Fibroblast of lung (primary cell): Measurements from ENCODE around the gene CALHM1. TPM values are rescaled to one million over a fixed set of nuclear protein-coding genes. Genes with fewer than 3 reads are reported as not detected.

ENCODE experiments used
- DNase-seq, 2 donors: peaks; one replicate each; pipeline versions ENCODE4 v3.0.0 to v3.0.0-alpha.2; 2010; ENCODE audit warnings: low read depth in 2 of 2
- H2AFZ ChIP-seq: 2 replicates; pipeline ENCODE4 v1.5.1; 2012; ENCODE audit warnings: low read length, control low read depth, inconsistent platforms
- H3K27ac ChIP-seq: 2 replicates; pipeline ENCODE4 v1.5.1; 2011; ENCODE audit warnings: low read length, control low read depth; ENCODE audit not compliant: insufficient read depth
- H3K27me3 ChIP-seq: 2 replicates; pipeline ENCODE4 v1.5.1; 2011; ENCODE audit warnings: mild to moderate bottlenecking, low read length; ENCODE audit not compliant: control insufficient read depth, insufficient read depth
- H3K36me3 ChIP-seq: 2 replicates; pipeline ENCODE4 v1.5.1; 2011; ENCODE audit warnings: low read length; ENCODE audit not compliant: control insufficient read depth, insufficient read depth
- H3K4me1 ChIP-seq: 2 replicates; pipeline ENCODE4 v1.5.1; 2011; ENCODE audit warnings: low read length; ENCODE audit not compliant: control insufficient read depth, insufficient read depth; ENCODE audit errors: extremely low read depth
- H3K4me2 ChIP-seq: 2 replicates; pipeline ENCODE4 v1.5.1; 2011; ENCODE audit warnings: low read length, control low read depth; ENCODE audit not compliant: insufficient read depth; ENCODE audit errors: extremely low read depth
- H3K4me3 ChIP-seq, 4 experiments: fragments of 200-600 bp in 1 of 4; sonication (generic) in 1 of 4; replicated peaks in 1 of 4; 2 replicates each; pipeline ENCODE4 v1.5.1; 2011 to 2016; ENCODE audit warnings: low read length in 4 of 4, low read depth in 3 of 4, mild to moderate bottlenecking in 3 of 4, control low read depth in 2 of 4, inconsistent platforms in 1 of 4, mixed read lengths in 1 of 4; ENCODE audit not compliant: insufficient read depth in 1 of 4; ENCODE audit errors: control extremely low read depth in 1 of 4
- H3K79me2 ChIP-seq: 2 replicates; pipeline ENCODE4 v1.5.1; 2012; ENCODE audit warnings: mild to moderate bottlenecking, low read length, inconsistent platforms; ENCODE audit not compliant: control insufficient read depth, insufficient read depth
- H3K9ac ChIP-seq: 2 replicates; pipeline ENCODE4 v1.5.1; 2011; ENCODE audit warnings: mild to moderate bottlenecking, low read length, control low read depth; ENCODE audit not compliant: insufficient read depth
- H3K9me3 ChIP-seq: 2 replicates; pipeline ENCODE4 v1.5.1; 2012; ENCODE audit warnings: low read depth, low read length; ENCODE audit not compliant: control insufficient read depth, insufficient read depth
- H4K20me1 ChIP-seq: 2 replicates; pipeline ENCODE4 v1.5.1; 2011; ENCODE audit warnings: low read length; ENCODE audit not compliant: control insufficient read depth, insufficient read depth; ENCODE audit errors: extremely low read depth
- EZH2 ChIP-seq: IDR thresholded peaks from 2 replicates; pipeline ENCODE4 v1.5.1; 2012; ENCODE audit warnings: low read length, control low read depth, mild to moderate bottlenecking; ENCODE audit errors: missing control alignments
- polyA plus RNA-seq, 2 donors: library from polyadenylated mRNA; depleted of rRNA in 1 of 2; stranded (reverse) in 1 of 2; unstranded in 1 of 2; fragments of >200 nt; gene quantifications; 2 replicates each; pipeline ENCODE4 v1.2.1, GENCODE V29; 2011 to 2012; ENCODE audit warnings: missing spikeins in 1 of 2
- total RNA-seq: library from RNA; depleted of rRNA; stranded (reverse); fragments of >200 nt; gene quantifications from 2 replicates; pipeline ENCODE4 v1.2.1, GENCODE V29; 2014
- TF ChIP-seq, protein P1 (sequence below), 2 donors: IDR thresholded peaks in 1 of 2; conservative IDR thresholded peaks in 1 of 2; 1 replicate in 1 of 2; 2 replicates in 1 of 2; pipeline ENCODE4 v1.5.1; 2011 to 2012; ENCODE audit warnings: low read length in 2 of 2, control low read depth in 1 of 2, inconsistent platforms in 1 of 2, low read depth in 1 of 2, mild to moderate bottlenecking in 1 of 2

CALHM1 gene
- total and polyA plus RNA-seq, 2 donors (not counting 1 experiment from before 2014, with no cell fraction given) = not detected

DNA sequence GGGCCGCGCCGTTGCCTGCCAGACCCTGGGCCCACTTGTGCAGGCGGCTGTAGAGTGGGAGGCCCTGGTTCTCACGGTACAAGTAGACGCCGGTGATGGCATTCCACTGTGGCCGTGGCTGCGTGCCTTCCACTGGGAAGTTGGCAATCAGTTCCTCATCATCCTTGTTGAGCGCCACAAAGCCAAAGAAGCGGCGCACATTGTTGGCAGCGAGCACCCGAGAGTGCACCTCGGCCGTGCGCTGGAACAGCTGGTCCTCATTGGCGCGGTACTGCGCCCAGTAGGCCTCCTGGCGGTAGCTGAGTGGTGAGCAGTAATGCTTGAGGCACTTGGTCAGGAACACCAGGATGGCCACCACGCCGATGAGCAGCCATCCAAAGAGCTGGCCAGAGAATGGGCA, 11.5 kb downstream of the CALHM1 start:
- H3K9ac ChIP-seq = no peak overlapping the region
- no peaks in the 10 kb centered on the region for H4K20me1 ChIP-seq
- no peak overlapping the region for H3K4me3 ChIP-seq
- no peak overlapping the region for H3K4me2 ChIP-seq
- H3K27ac ChIP-seq = peak overlapping the region; percentile 80
- peaks cover 37% of the 10 kb centered on the region for H3K4me1 ChIP-seq
- peaks cover 35% of the 10 kb centered on the region for H3K79me2 ChIP-seq
- no peaks in the 10 kb centered on the region for H3K27me3 ChIP-seq
- no peak overlapping the region for H2AFZ ChIP-seq
- no peaks in the 10 kb centered on the region for H3K9me3 ChIP-seq
- H3K36me3 ChIP-seq = peaks cover 51% of the 10 kb centered on the region
- no peak for DNase-seq
- TF ChIP-seq EZH2 = no peak
- TF ChIP-seq, protein P1, sequence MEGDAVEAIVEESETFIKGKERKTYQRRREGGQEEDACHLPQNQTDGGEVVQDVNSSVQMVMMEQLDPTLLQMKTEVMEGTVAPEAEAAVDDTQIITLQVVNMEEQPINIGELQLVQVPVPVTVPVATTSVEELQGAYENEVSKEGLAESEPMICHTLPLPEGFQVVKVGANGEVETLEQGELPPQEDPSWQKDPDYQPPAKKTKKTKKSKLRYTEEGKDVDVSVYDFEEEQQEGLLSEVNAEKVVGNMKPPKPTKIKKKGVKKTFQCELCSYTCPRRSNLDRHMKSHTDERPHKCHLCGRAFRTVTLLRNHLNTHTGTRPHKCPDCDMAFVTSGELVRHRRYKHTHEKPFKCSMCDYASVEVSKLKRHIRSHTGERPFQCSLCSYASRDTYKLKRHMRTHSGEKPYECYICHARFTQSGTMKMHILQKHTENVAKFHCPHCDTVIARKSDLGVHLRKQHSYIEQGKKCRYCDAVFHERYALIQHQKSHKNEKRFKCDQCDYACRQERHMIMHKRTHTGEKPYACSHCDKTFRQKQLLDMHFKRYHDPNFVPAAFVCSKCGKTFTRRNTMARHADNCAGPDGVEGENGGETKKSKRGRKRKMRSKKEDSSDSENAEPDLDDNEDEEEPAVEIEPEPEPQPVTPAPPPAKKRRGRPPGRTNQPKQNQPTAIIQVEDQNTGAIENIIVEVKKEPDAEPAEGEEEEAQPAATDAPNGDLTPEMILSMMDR (conservative IDR thresholded peaks at IDR 0.05 in 1 of 2, IDR thresholded peaks at IDR 0.05 in 1 of 2; ENCODE audit: low read depth in 1 of 2, low read length in 2 of 2) = no peak

DNA sequence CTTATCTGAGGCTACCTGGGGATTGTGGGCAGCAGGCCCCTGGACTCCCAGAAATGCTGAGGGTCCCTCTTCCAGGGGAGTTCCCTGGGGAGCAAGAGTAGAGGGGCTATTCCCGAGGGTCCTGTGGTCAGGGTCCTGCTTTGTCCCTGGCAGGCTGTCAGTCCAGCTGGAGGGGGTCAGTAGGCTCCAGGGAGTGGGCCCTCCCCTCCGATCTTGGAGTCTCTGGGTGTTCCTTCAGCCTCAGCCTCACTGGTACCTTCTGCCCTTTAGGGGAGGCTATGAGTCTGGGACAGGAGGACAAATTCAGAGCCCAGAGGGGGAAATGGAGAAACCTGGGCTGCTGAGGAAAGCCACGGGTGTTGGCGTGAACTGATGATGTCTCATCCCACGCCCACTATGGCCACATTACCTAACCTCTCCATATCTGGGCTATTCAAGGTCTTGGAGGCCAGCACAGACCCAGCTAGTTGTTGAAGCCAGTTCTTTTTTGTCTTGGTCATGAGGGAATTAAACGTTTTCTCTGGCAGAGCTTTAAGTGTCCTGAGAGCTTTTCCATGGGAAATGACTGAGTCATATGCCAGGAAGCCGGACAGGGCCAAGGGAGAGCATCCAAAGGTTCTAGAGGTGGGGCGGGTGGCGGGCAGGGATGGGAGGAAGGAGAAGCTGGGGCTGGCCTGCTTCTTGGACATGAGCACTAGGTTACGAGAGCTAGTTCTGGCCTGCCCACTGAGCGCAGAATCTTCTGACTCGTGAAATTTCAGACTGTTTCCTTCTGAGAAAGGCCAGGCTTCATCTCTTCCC, 12.7 kb downstream of the CALHM1 start:
- Histone ChIP-seq H2AFZ (no peak overlapping the region), H3K9ac (peak overlapping the region; percentile 38), H3K79me2 (peaks cover 34% of the 10 kb centered on the region), H3K9me3 (no peaks in the 10 kb centered on the region), H4K20me1 (no peaks in the 10 kb centered on the region), H3K27ac (peak overlapping the region; percentile 80), H3K4me1 (peaks cover 42% of the 10 kb centered on the region), H3K4me3 (no peak overlapping the region), H3K36me3 (peaks cover 51% of the 10 kb centered on the region), H3K27me3 (no peaks in the 10 kb centered on the region), H3K4me2 (no peak overlapping the region)
- no peak for TF ChIP-seq EZH2
- TF ChIP-seq, protein P1 (conservative IDR thresholded peaks at IDR 0.05 in 1 of 2, IDR thresholded peaks at IDR 0.05 in 1 of 2; ENCODE audit: low read depth in 1 of 2, low read length in 2 of 2) = no peak
- DNase-seq = peak; percentile 35 to 81

- Histone ChIP-seq H3K4me1 (peaks cover 37% of the 10 kb centered on the region), H4K20me1 (no peaks in the 10 kb centered on the region), H3K4me3 (no peak overlapping the region), H3K9me3 (no peaks in the 10 kb centered on the region), H3K27me3 (no peaks in the 10 kb centered on the region), H3K9ac (no peak overlapping the region), H3K36me3 (peaks cover 52% of the 10 kb centered on the region), H2AFZ (no peak overlapping the region), H3K27ac (peak overlapping the region; percentile 80), H3K4me2 (no peak overlapping the region), H3K79me2 (peaks cover 29% of the 10 kb centered on the region)
- no peak for DNase-seq
- no peak for TF ChIP-seq EZH2
- TF ChIP-seq, protein P1 (conservative IDR thresholded peaks at IDR 0.05 in 1 of 2, IDR thresholded peaks at IDR 0.05 in 1 of 2; ENCODE audit: low read depth in 1 of 2, low read length in 2 of 2) = no peak
Measured at GRCh38 chr10:103445366-103445765, 13.3 kb downstream of the CALHM1 start.
